Activated CD8-positive, alpha-beta memory T cell treated with anti-CD3 and anti-CD28 coated beads, Interleukin-2, amount 50 U/mL, for 48 hours (primary cell): ENCODE measurements around the gene JMJD7.

Experiments used
- DNase-seq: peaks from one replicate; pipeline ENCODE4 v3.0.0-alpha.2; 2020

JMJD7 gene

DNA sequence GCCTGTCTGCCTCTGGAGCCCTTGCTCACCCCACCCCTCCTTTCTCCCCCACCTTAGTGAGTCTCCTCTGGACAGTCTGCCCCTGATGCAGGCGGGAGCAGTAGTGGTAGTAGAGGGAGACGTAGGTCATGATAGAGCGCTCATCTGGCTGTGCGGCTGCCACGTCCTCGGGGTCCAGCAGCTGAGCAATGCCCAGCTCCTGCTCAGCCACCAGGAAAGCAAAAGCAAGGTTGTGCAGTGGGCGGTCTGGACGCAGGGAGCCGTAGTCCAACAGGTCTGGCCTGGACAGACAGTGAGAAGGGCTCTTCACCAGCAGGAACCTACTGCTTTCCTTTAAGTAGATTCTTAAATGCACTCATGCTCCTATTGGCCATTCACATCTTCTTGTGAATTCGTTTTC is 59.3 kb downstream of the JMJD7 start:
- DNase-seq = no peak
